ENCODE results near the gene USO1. TPM values are rescaled to one million over a fixed set of nuclear protein-coding genes. Genes with fewer than 3 reads are reported as not detected.
"Not testable (repeated sequence)": the region's sequence is repeated elsewhere in the genome, so short reads cannot be mapped to it uniquely, and the experiment has no call there.

Gene USO1
- total RNA-seq, 4 donors from 2014 or later: 74.4 to 111 (median 87.9) TPM

GRCh38 chr4:75844151-75844662, 119.8 kb downstream of the USO1 start:
- Histone ChIP-seq H3K4me3 (no peak overlapping the region), H3K9me3 (no peaks in the 10 kb centered on the region), H3K27ac (no peak overlapping the region), H3K27me3 (no peaks in the 10 kb centered on the region), H3K4me1 (peaks cover 0 to 6% (median 3%) of the 10 kb centered on the region in 3 donors), H3K36me3 (no peaks in the 10 kb centered on the region)
- WGBS, 2 donors (ENCODE audit: low coverage in 1 of 2): 83 to 100% methylated on average over 1 to 3 of the region's 3 CpGs
- peak; percentile 70 for ATAC-seq
- no peak for TF ChIP-seq POLR2A (IDR thresholded peaks at IDR 0.05)
- TF ChIP-seq CTCF (IDR thresholded peaks at IDR 0.05): no peak
- no peak for TF ChIP-seq POLR2AphosphoS5 (IDR thresholded peaks at IDR 0.05)
- TF ChIP-seq EP300 (IDR thresholded peaks at IDR 0.05): no peak

- no peaks in the 10 kb centered on the region for H3K27me3 ChIP-seq
- no peak for ATAC-seq
- TF ChIP-seq POLR2A (IDR thresholded peaks at IDR 0.05): no peak
- no peak for TF ChIP-seq POLR2AphosphoS5 (IDR thresholded peaks at IDR 0.05)
- no peak for TF ChIP-seq EP300 (IDR thresholded peaks at IDR 0.05)
- TF ChIP-seq CTCF (IDR thresholded peaks at IDR 0.05): no peak
- peaks cover 0 to 6% (median 3%) of the 10 kb centered on the region in 3 donors for H3K4me1 ChIP-seq
- H3K4me3 ChIP-seq: no peak overlapping the region
- no peaks in the 10 kb centered on the region for H3K36me3 ChIP-seq
- H3K9me3 ChIP-seq: no peaks in the 10 kb centered on the region
- WGBS, 2 donors (ENCODE audit: low coverage in 1 of 2): 82 to 93% methylated on average over 2 of the region's 2 CpGs
- no peak overlapping the region for H3K27ac ChIP-seq
Measured at GRCh38 chr4:75845992-75846391, 121.6 kb downstream of the USO1 start.

- 18 to 19% methylated on average over 10 to 14 of the region's 14 CpGs for WGBS, 2 donors (ENCODE audit: low coverage in 1 of 2)
Measured at GRCh38 chr4:75848171-75848760, 123.9 kb downstream of the USO1 start.

GRCh38 chr4:75848891-75849290, 124.5 kb downstream of the USO1 start:
- 80 to 94% methylated on average over 4 of the region's 4 CpGs for whole genome bisulfite sequencing, 2 donors (ENCODE audit: low coverage in 1 of 2)
- no peaks in the 10 kb centered on the region for H3K27me3 ChIP-seq
- ATAC-seq: no peak
- no peak for TF ChIP-seq CTCF (IDR thresholded peaks at IDR 0.05)
- no peak for TF ChIP-seq POLR2A (IDR thresholded peaks at IDR 0.05)
- no peak for TF ChIP-seq POLR2AphosphoS5 (IDR thresholded peaks at IDR 0.05)
- TF ChIP-seq EP300 (IDR thresholded peaks at IDR 0.05): no peak
- no peak overlapping the region for H3K4me3 ChIP-seq
- H3K27ac ChIP-seq: no peak overlapping the region
- peaks cover 0 to 6% (median 3%) of the 10 kb centered on the region in 3 donors for H3K4me1 ChIP-seq
- no peaks in the 10 kb centered on the region for H3K36me3 ChIP-seq
- no peaks in the 10 kb centered on the region for H3K9me3 ChIP-seq

More at GRCh38 chr4:75848171-75848760, 123.9 kb downstream of the USO1 start:
- not testable (repeated sequence) for H3K4me1 ChIP-seq, H3K27me3 ChIP-seq, H3K4me3 ChIP-seq, H3K9me3 ChIP-seq, H3K27ac ChIP-seq, H3K36me3 ChIP-seq
- TF ChIP-seq CTCF (IDR thresholded peaks at IDR 0.05): peak; percentile 38 to 71 (median 42)
- ATAC-seq: peak; percentile 65

- WGBS, 2 donors (ENCODE audit: low coverage in 1 of 2): 20 to 36% methylated on average over 1 of the region's 6 CpGs
- no peak for ATAC-seq
- no peak overlapping the region for H3K4me3 ChIP-seq
Measured at GRCh38 chr4:75849461-75849860, 125.1 kb downstream of the USO1 start.

More at GRCh38 chr4:75849461-75849860, 125.1 kb downstream of the USO1 start:
- no peak for TF ChIP-seq EP300 (IDR thresholded peaks at IDR 0.05)
- TF ChIP-seq POLR2A (IDR thresholded peaks at IDR 0.05): no peak
- no peak for TF ChIP-seq POLR2AphosphoS5 (IDR thresholded peaks at IDR 0.05)
- no peak for TF ChIP-seq CTCF (IDR thresholded peaks at IDR 0.05)
- H3K27ac ChIP-seq: no peak overlapping the region
- H3K36me3 ChIP-seq: no peaks in the 10 kb centered on the region
- H3K4me1 ChIP-seq: peaks cover 0 to 6% (median 0%) of the 10 kb centered on the region in 3 donors
- H3K27me3 ChIP-seq: no peaks in the 10 kb centered on the region
- H3K9me3 ChIP-seq: no peaks in the 10 kb centered on the region

Data from gastroesophageal sphincter (tissue), 4 donors.